Measurements from ENCODE around the gene CCNE1.

Gene CCNE1

DNA sequence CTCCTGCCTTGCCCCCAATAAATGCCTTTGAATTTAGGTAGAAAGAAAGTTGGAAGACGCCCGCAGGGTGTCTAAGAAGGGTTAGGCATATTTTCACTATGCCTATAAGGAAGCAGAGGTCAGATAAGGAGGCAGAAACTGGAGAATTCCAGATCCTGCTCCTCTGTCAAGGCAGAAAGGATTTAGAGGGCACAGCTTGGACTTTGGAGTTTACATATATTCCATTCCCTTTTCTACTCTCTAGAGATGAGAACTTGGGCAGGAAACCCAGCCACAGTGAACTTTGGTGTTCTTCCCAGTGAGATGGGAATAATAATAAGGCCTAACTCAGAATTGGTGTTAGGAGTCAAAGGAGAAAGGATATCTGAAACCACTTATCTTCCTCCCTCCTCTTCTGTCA is 37.4 kb downstream of the CCNE1 start:
- no peak for FAIRE-seq

DNA sequence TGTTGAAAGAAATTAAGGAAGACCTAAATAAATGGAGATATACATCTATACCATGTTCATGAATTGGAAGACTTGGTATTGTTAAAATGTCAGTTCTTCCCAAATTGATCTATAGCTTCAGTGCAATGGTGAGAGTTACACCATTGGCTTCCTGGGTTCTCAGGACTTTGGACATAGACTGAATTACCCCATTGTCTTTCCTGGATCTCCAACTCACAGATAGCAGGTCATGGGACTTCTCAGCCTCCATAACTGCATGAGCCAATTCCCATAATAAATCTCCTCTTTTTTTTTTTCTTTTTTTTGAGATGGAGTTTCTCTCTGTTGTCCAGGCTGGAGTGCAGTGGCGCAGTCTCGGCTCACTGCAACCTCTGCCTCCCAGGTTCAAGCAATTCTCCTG is 38.7 kb downstream of the CCNE1 start:
- FAIRE-seq, result no peak

DNA sequence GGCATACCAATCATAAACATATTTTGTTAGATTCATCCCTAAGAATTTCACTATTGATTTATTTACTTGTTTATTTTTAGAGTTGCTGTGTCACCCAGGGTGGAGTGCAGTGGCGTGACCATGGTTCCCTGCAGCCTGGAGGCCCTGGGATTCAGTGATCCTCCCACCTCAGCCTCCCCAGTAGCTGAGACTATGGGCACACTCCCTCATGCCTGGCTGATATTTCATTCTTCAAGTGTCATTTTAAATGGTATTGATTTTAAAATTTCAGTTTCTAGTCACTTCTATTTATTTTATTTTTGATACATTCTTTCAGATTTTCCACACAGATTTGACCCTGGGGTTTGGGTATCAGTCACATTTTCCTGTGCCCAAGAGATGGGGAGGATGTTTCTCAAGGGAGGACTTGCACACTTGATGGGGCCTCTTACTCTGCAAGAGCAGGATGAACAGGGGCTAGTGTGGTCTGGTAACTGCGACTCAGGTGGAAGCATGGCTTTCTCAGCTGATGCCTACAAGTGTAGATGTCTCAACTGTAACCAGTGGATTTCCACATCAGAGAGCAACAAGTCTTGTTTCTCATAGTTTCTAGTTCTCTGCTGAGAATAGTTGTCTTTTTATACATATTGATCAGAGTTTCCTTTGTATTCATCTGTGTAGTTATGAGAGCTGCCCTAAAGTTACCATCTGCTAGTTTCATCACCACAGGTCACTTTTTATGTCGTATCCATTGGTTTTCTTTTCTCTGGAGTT is 40.2 kb downstream of the CCNE1 start:
- no peak for FAIRE-seq

DNA sequence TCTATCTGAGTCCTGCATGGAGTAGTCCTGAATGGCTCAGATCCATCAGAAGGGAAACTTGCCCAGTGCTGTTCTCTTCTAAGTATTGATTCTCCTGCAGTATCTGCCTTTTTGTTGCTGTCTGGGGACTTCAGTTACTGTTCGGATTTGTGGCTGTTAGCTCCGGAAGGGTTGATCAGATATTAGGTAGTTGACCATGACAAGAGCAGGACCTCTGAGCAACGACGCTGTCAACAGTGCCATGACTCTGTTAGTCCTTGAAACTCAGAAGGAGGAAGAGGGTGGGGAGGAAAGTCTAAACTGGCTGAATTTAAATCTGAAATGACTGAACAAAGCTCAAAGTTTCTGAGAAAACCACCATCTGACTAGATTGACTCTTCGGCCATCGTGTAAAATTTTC is 42.2 kb downstream of the CCNE1 start:
- FAIRE-seq, result no peak

DNA sequence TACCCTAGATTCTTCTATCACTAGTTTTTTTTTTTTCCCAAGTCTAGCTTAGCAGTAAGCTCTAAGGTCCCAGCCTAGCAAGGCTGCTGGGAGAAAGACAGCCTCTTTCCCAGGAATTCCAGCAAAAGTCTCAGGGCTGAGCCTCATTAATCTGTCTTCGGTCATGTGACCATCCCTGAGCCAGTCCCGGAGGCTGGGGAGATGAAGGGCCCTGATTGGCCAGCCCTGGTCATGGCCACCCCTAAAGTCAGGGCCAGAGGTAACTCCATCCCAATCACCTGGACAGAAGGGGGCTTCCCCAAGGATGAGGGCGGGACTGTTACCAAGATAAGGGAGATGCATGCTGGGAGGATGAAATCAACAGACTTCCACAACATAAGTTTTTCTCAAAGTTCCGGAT is 43.3 kb downstream of the CCNE1 start:
- no peak for FAIRE-seq

DNA sequence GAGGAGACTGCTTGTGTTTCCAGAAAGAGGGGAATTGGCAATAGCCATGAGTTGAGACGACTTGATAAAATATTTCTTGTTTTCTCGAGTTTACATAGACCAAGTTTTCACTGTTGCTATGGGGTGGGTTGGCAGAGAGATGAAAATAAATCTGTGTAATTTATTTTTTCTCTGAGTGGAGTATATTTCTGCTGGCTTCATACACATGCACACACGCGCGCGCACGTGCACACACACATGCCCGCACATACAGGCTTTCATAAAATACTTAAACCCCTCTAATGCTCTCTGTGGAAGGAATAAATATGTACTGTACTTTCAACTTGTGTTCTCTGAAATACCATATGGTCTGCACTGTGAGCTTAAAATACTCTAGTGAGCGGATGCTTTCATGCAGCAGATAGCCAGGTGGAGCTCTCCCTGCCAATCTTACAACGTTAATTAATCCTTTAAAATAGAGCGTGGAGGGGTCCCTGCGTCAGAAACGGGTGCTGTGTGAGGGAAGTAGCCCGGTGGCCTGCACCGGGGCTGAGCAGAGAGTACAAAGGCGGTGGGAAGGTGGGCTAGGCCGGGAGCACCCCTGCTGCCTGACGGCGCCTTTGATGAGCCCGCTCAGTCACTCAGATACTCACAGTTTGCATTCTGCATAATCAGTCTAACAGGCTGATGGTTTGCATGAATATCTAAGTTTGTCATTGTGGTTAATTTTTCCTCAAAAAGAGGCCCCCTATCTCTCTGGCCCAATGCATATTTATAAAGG is 44.1 kb downstream of the CCNE1 start:
- no peak for FAIRE-seq

DNA sequence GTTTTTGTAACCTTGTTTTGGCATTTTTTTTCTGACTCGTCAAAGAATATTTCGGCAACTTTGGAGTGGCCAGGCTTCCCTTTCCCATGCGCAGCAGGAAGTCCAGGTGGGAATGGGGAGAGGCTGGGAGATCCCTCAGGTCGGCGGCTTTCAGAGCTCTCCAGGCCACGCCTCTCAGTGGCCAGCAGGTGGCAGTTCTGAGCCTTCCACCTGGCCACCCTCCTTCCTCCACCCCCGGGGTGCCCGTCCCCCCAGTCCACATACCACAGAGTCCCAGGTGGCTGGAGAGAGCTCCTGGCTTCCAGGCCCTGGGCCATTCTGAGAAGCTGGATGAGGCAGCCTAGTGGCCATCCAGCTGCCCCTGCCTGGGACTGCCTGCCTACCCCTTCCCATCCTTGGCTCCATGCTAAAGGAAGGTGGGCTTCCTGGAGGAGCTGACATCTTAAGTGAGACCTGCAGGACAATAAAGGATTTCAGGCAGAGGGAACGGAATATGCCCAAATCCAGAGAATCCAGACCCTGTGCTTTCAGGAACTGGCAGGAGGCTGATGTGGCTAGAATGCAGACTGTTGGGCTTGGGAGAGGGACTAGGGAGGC is 46.3 kb downstream of the CCNE1 start:
- FAIRE-seq, result no peak

DNA sequence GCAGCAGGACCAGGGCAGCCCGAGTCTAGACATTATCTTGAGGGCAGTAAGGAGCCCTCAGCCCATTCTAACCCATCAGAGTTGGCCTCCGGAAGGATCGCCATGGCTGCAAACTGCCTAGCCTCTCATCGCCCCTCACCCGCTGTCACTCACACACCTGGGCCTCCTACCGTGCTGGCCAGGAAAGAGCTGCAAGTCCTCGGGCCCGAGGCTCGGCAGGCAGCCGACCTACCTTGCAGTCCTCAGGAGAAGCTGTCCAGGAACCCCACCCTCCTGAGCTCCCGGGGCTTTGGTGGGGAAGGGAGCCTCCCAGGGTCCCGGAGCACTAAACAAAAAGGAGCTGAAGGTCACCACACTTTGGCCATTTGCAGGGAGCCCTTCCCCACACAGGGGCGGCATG is 46.8 kb downstream of the CCNE1 start:
- FAIRE-seq, result no peak

DNA sequence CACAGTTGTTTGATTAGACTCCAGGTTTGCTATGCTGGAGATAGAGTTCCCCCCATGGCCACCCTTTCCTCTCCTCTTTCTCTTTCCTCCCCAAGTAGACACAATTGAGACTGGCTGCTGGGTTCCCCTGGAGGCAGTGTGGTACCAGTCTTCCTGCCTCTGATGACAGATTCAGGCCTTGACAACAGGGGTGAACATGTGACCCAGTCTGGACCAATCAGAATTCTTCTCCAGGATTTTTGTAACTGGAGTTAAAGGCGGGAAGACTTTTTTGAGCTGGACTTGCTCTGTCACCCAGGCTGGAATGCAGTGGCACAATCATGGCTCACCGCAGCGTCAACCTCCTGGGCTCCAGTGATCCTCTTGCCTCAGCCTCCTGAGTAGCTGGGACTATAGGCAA is 48.7 kb downstream of the CCNE1 start:
- no peak for FAIRE-seq

DNA sequence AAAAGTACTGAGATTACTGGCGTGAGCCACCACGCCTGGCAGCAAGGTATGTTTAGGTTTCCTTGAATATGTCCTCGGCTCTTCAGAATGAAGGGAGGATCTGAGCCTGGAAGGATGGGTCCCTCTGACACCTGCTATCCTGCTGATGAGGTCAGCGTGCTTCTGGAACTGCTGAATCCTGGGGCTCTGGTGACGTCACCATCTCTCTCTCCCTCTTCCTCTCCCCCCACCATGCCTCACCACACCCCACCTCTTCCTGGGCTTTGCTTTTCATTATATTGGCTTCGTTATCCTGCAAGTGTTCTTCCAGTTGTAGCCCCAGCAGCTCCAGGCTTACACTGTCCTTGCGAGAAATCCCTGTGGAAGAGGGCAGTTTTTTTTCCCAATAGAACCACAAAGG is 49.8 kb downstream of the CCNE1 start:
- FAIRE-seq, result no peak

DNA sequence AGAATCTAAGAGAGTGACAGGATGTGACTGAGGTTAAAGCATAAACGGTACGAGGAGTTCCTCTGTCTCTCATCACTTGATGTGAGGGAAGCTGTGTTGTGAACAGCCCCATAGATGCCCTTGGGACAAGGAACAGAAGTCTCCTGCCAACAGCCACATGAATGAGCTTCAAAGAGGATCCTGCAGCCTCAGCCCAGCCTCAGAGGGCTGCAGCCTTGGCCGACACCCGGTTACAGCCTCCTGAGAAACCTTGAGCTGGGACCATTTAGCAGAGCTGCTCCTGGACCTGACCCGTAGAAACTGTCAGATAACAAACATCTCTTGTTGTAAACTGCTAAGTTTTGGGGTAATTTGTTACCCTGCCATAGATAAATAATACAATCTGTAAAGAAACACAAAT is 54.2 kb downstream of the CCNE1 start:
- no peak for FAIRE-seq

DNA sequence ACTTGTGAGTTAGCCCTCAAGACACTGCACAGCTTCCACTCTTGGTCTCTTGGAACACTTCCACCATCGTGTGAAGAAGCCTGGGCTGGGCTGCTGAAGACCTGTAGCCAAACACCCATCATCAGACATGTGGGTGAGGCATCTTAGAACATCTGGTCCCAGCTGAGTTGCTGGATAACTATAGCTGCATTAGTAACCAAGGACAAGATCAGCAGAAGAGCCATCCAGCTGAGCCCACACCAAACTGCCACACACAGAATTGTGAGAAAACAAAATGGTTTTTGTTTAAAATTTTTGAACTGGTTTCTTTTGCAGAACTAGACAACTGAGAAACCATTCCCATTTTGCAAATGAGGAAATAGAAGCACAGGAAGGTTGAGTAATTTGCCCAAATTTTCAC is 56.2 kb downstream of the CCNE1 start:
- FAIRE-seq, result no peak

DNA sequence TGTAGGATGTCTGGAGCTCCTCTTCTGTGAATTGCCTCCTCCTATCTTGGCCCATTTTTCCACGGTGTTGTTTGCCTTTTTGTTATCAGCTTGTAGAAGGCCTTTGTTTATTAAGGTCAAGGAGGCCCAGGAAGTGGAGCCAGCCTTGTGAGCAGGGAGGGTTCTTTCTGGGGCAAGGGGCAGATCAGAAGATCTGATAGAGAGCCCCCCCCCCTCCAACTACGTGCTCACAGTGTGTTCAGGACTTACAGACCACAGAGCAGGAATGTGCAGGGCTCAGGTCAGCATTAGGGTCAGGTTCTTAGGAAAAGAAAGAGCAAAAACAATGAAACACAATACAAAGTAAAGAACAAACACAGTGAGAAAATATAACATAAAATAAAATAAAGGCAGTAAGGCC is 59.4 kb downstream of the CCNE1 start:
- FAIRE-seq, result no peak

DNA sequence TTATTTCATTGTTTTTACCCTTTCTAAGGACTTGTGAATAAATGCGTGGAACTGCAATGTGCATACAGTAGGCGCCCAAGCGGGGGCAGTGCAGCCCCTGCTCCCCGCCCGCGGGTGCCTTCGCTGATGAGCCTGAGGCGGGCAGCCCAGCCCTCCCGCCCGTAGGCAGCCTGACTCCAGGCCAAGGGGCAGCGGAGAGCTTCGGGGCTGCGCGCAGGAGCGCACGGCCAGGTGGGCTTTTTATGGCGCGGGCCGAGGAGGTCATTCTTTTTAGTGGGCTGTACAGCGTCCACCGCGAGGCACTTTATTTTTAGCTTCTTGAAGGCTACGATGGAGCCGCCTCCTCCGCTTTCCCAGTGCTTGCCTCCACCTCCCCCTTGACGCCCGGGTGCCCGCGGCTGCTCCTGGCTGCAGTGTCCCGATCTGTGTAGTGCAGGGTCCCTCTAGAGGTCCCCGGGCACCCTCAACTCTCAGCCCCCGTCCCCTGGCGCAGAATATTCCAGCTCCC is 60.5 kb downstream of the CCNE1 start:
- no peak for FAIRE-seq

DNA sequence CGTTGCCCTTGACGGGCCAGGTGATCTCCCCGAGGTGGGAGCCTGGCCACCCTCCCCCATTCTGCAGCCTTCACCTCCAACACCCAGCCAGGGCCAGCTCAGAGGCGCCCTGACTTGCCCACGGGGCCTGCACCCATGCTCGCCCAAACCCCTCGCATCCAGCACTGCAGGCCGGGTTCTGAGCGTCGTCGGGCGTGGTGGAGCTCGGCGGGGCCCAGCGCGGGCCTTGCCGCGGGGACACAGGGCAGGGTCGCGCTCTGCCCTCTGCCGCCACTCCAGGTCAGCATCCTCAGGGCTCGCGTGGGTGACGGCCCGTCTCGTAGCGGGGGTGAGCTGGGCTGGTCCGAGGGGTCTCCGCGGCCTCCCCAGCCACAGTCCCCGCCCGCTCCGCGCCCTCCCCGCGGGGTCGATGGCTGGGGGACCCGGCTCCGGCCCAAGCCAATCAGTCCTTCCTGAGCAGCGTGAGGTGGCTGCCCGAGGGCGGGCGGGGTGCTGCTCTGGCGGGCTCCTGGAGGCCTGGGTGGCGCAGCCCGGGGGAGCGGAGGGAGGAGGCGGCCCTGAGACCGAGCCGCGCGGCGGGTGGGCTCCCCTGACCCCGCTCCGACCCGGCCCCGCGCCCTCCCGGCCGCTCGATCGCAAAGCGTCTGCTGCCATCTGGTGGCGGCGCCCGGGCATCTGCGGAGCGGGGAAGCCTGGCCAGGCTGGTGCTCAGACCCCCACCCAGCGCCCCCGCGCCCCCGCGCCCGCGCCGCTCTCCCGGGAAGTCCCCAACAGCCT is 61.4 kb downstream of the CCNE1 start:
- FAIRE-seq, result no peak
